NB4 (cell line): ENCODE data around the gene NXN.

Experiments used
- CTCF ChIP-seq: IDR thresholded peaks from one replicate; pipeline ENCODE4 v1.5.1; 2012; ENCODE audit warnings: low read depth, low read length
- MAX ChIP-seq: IDR thresholded peaks from 2 replicates; pipeline ENCODE4 v1.6.1; 2011; ENCODE audit warnings: low read depth, low read length
- POLR2A ChIP-seq: IDR thresholded peaks from 2 replicates; pipeline ENCODE4 v1.6.1; 2011; ENCODE audit warnings: mild to moderate bottlenecking; ENCODE audit not compliant: insufficient read length; ENCODE audit errors: extremely low read depth

- TF ChIP-seq CTCF (no peak), MAX (no peak), POLR2A (no peak)
Observed at GRCh38 chr17:1026599-1026975, 47.0 kb upstream of the NXN start.
